Tibial artery (tissue), 4 donors: ENCODE results near the gene KSR1.

Experiments used
- DNase-seq, 2 donors: peaks; one replicate each; pipeline ENCODE4 v3.0.0-alpha.2; 2019
- H3K27ac ChIP-seq, 2 donors: fragments of 200-600 bp; sonication (generic) in 1 of 2; 1 replicate in 1 of 2; 2 replicates in 1 of 2; pipeline ENCODE4 v1.5.1; 2018 to 2019; ENCODE audit warnings: mild to moderate bottlenecking in 1 of 2
- H3K27me3 ChIP-seq, 2 donors: fragments of 200-600 bp; sonication (generic) in 1 of 2; one replicate each; pipeline versions ENCODE4 v1.5.1 to v1.6.0; 2016 to 2019
- H3K36me3 ChIP-seq, 3 donors: fragments of 200-600 bp; sonication (generic) in 2 of 3; one replicate each; pipeline ENCODE4 v1.5.1; 2016 to 2019; ENCODE audit warnings: mild to moderate bottlenecking in 2 of 3
- H3K4me1 ChIP-seq, 4 donors: fragments of 200-600 bp; sonication (generic) in 2 of 4; 1 replicate in 3 of 4; 2 replicates in 1 of 4; pipeline ENCODE4 v1.5.1; 2016 to 2019
- H3K4me3 ChIP-seq, 2 donors: fragments of 200-600 bp; sonication (generic) in 1 of 2; 1 replicate in 1 of 2; 2 replicates in 1 of 2; pipeline ENCODE4 v1.5.1; 2018 to 2019; ENCODE audit warnings: mild to moderate bottlenecking in 2 of 2
- H3K9me3 ChIP-seq, 3 donors: fragments of 200-600 bp; sonication (generic) in 1 of 3; one replicate each; pipeline ENCODE4 v1.5.1; 2016 to 2019
- intact Hi-C: fragments of 100-400 bp; cut with DNase I; formaldehyde crosslinking; loops from one replicate; pipeline ENCODE4 v1.15.0; 2023; ENCODE audit warnings: low total_unique reads
- TF ChIP-seq, protein P1 (sequence below), 2 experiments: fragments of 200-600 bp in 1 of 2; fragments of 450-650 bp in 1 of 2; IDR thresholded peaks; one replicate each; pipeline ENCODE4 v1.5.1; 2017 to 2019; ENCODE audit warnings: antibody characterized with exemption in 2 of 2, mild to moderate bottlenecking in 1 of 2, moderate library complexity in 1 of 2

The KSR1 gene

DNA sequence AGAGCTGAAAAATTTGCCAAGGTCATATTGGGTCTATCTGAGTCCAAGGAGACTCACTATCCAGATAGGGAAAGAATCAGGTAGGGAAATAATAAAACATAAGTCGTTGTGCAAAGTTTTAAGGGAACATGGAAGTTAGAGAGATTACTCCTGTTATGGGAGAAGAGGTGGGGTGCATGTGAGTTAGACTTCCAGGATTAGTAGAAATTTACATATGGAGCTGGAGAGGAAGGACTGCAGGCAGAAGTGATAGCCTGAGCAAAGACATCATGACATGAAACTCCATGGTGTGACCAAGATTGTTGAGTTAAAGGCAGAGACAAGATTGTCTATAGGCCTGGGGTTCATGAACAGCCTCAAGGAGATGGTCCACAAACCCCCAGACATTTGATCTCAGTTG, 5.8 kb upstream of the KSR1 start:
- TF ChIP-seq, protein P1, sequence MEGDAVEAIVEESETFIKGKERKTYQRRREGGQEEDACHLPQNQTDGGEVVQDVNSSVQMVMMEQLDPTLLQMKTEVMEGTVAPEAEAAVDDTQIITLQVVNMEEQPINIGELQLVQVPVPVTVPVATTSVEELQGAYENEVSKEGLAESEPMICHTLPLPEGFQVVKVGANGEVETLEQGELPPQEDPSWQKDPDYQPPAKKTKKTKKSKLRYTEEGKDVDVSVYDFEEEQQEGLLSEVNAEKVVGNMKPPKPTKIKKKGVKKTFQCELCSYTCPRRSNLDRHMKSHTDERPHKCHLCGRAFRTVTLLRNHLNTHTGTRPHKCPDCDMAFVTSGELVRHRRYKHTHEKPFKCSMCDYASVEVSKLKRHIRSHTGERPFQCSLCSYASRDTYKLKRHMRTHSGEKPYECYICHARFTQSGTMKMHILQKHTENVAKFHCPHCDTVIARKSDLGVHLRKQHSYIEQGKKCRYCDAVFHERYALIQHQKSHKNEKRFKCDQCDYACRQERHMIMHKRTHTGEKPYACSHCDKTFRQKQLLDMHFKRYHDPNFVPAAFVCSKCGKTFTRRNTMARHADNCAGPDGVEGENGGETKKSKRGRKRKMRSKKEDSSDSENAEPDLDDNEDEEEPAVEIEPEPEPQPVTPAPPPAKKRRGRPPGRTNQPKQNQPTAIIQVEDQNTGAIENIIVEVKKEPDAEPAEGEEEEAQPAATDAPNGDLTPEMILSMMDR (IDR thresholded peaks at IDR 0.05) = no peak
- H3K36me3 ChIP-seq = no peaks in the 10 kb centered on the region
- DNase-seq = no peak
- H3K9me3 ChIP-seq = no peaks in the 10 kb centered on the region
- intact Hi-C loops = loop anchor here (10.0 kb wide), 1 partner anchor 144 kb away; no protein-coding TSS in a partner anchor
- no peak overlapping the region for H3K27ac ChIP-seq
- H3K4me1 ChIP-seq = no peaks in the 10 kb centered on the region
- H3K27me3 ChIP-seq = no peaks in the 10 kb centered on the region
- no peak overlapping the region for H3K4me3 ChIP-seq

DNA sequence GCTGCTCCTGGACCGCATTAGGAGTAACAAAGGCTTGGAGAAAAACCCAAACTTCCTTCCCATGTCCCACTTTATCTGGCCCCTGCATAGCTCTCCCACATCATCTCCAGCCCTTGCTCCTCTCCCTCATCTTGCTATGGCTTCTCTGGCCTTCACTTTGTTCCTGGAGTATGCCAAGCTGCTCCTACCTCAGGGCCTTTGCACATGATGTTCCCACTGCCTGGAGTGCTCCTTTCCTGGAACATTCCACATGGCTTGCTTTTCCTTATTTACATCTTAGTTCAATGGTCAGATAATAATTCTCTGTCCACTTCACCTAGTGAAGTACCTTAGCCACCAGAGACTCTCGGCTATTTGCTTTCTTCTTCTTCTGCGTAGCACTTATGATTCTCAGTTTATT, 4.3 kb upstream of the KSR1 start:
- intact Hi-C loops = loop anchor here (10.0 kb wide), 1 partner anchor 143 kb away; no protein-coding TSS in a partner anchor

DNA sequence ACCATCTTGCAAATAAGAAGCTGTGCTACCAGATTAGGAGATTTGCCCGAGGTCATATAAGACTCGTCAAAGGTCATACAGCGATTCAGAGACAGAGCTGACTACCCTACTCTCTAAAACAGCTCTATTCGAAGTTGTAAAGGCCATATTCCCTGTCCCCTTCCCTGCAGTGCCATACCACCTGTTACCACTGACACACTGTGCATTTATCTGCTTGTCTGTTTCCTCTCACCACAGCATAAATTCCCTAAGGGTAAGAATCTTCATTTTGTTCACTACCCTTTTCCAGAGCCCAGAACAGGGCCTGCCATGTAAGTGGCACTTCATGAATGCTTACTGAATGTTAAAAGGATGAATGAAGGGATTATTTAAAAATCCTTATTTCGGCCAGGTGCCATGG, 3.4 kb upstream of the KSR1 start:
- H3K4me3 ChIP-seq = no peak overlapping the region
- no peak for DNase-seq
- no peaks in the 10 kb centered on the region for H3K27me3 ChIP-seq
- H3K36me3 ChIP-seq = no peaks in the 10 kb centered on the region
- intact Hi-C loops = loop anchor here (10.0 kb wide), 1 partner anchor 142 kb away; no protein-coding TSS in a partner anchor
- peaks cover 0 to 15% (median 11%) of the 10 kb centered on the region in 4 donors for H3K4me1 ChIP-seq
- H3K27ac ChIP-seq = no peak overlapping the region
- no peaks in the 10 kb centered on the region for H3K9me3 ChIP-seq
- TF ChIP-seq, protein P1 (IDR thresholded peaks at IDR 0.05) = no peak

More for the DNA sequence above, 4.3 kb upstream of the KSR1 start:
- Histone ChIP-seq H3K9me3 (no peaks in the 10 kb centered on the region), H3K27me3 (no peaks in the 10 kb centered on the region), H3K36me3 (no peaks in the 10 kb centered on the region), H3K27ac (no peak overlapping the region), H3K4me1 (peaks cover 0 to 6% (median 3%) of the 10 kb centered on the region in 4 donors), H3K4me3 (no peak overlapping the region)
- TF ChIP-seq, protein P1 (IDR thresholded peaks at IDR 0.05) = no peak
- no peak for DNase-seq

DNA sequence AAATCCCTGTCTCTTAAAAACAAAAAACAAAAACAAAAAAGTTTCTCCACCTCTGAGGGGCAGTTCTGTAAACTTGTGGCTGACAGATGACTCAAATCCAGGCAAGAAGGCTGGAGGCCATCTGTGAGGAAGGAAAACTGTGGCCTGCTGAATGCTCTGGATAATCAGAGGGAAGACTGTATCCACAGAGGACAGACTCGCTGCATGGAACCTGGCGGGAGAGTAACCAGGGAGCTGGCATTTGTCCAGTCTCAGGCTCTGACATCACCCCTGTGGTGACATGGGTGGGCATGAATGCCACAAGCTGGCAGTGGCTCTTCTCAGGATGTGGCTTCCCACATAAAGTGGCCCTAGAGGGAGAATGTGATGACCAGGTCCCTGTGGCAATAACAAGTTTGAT, 2.8 kb upstream of the KSR1 start:
- Histone ChIP-seq H3K27ac (no peak overlapping the region), H3K36me3 (no peaks in the 10 kb centered on the region), H3K4me3 (no peak overlapping the region), H3K27me3 (no peaks in the 10 kb centered on the region), H3K9me3 (no peaks in the 10 kb centered on the region), H3K4me1 (peaks cover 0 to 21% (median 17%) of the 10 kb centered on the region in 4 donors)
- DNase-seq = no peak
- TF ChIP-seq, protein P1 (IDR thresholded peaks at IDR 0.05) = no peak
- intact Hi-C loops = loop anchor here (10.0 kb wide), 1 partner anchor 141 kb away; no protein-coding TSS in a partner anchor

DNA sequence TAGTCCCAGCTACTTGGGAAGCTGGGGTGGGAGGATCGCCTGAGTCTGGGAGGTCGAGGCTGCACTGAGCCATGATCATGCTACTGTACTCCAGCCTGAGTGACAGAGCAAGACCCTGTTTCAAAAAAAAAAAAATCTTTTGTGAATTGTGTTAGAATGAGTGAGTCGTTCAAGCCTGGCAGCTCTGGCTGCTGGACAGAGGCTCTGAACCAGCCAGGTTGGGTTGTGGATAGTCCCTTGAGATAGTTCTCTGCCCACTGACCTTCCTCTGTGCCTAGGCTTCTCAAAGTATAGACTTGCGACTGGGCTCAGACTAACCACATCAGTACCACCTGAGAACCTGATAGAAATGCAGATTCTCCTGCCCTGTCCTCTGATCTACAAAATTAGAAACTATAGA, 2.2 kb upstream of the KSR1 start:
- peaks cover 0 to 24% (median 17%) of the 10 kb centered on the region in 4 donors for H3K4me1 ChIP-seq
- no peak overlapping the region for H3K4me3 ChIP-seq
- TF ChIP-seq, protein P1 (IDR thresholded peaks at IDR 0.05) = no peak
- H3K36me3 ChIP-seq = no peaks in the 10 kb centered on the region
- DNase-seq = no peak
- H3K9me3 ChIP-seq = no peaks in the 10 kb centered on the region
- no peak overlapping the region for H3K27ac ChIP-seq
- no peaks in the 10 kb centered on the region for H3K27me3 ChIP-seq
- intact Hi-C loops = loop anchor here (10.0 kb wide), 1 partner anchor 141 kb away; no protein-coding TSS in a partner anchor
